ENCODE data around the gene YKT6.
A peak's percentile ranks its signal among the peaks of the same experiment; 100 is the strongest.
"Not testable (repeated sequence)": the region's sequence is repeated elsewhere in the genome, so short reads cannot be mapped to it uniquely, and the experiment has no call there.

Gene YKT6

GRCh38 chr7:44172803-44173424 lies 27.9 kb upstream of the YKT6 start:
- DNase-seq, result peak; percentile 27

- DNase-seq, result no peak
Observed at GRCh38 chr7:44173911-44174693, 26.7 kb upstream of the YKT6 start.

GRCh38 chr7:44174694-44174948 lies 26.2 kb upstream of the YKT6 start:
- DNase-seq, result not testable (repeated sequence)

- DNase-seq, result no peak
Observed at GRCh38 chr7:44175730-44176129, 25.0 kb upstream of the YKT6 start.

GRCh38 chr7:44176486-44176885 lies 24.3 kb upstream of the YKT6 start:
- peak; percentile 83 for DNase-seq

- DNase-seq, result peak; percentile 26
Observed at GRCh38 chr7:44177570-44178131, 23.1 kb upstream of the YKT6 start.

GRCh38 chr7:44180631-44181030 lies 20.1 kb upstream of the YKT6 start:
- DNase-seq, result no peak

- no peak for DNase-seq
Observed at GRCh38 chr7:44182827-44183226, 18.0 kb upstream of the YKT6 start.

- no peak for DNase-seq
Observed at GRCh38 chr7:44183386-44183785, 17.4 kb upstream of the YKT6 start.

- DNase-seq, result no peak
Observed at GRCh38 chr7:44184206-44184872, 16.4 kb upstream of the YKT6 start.

- DNase-seq, result no peak
Observed at GRCh38 chr7:44184873-44185446, 15.8 kb upstream of the YKT6 start.

GRCh38 chr7:44185729-44186128 lies 15.0 kb upstream of the YKT6 start:
- peak; percentile 46 for DNase-seq

- no peak for DNase-seq
Observed at GRCh38 chr7:44186736-44187135, 14.0 kb upstream of the YKT6 start.

- no peak for DNase-seq
Observed at GRCh38 chr7:44187636-44188416, 13.0 kb upstream of the YKT6 start.

GRCh38 chr7:44188480-44189225 lies 12.1 kb upstream of the YKT6 start:
- DNase-seq, result no peak

- no peak for DNase-seq
Observed at GRCh38 chr7:44189286-44189992, 11.3 kb upstream of the YKT6 start, which contains the start of gene GCK. Gene GCK (minus strand): TSS chr7:44189439. CDS start chr7:44188953, 486 bp downstream.

- DNase-seq, result no peak
Observed at GRCh38 chr7:44189993-44190872, 10.5 kb upstream of the YKT6 start.

- no peak for DNase-seq
Observed at GRCh38 chr7:44191171-44191570, 9.6 kb upstream of the YKT6 start.

GRCh38 chr7:44193011-44193802 lies 7.6 kb upstream of the YKT6 start:
- DNase-seq, result no peak

All from NCI-H2171 treated with DMSO at 0.1 percent for 48 hours (cell line).